CD4-positive, alpha-beta T cell treated with Interleukin-4 for 1 hour (primary cell): Measurements from ENCODE around the gene SEMA3B.
"Not testable (repeated sequence)": the region's sequence is repeated elsewhere in the genome, so short reads cannot be mapped to it uniquely, and the experiment has no call there.

ENCODE experiments used
- DNase-seq, 2 donors: peaks; one replicate each; pipeline ENCODE4 v3.0.0-alpha.2; 2020 to 2022

The SEMA3B gene

DNA sequence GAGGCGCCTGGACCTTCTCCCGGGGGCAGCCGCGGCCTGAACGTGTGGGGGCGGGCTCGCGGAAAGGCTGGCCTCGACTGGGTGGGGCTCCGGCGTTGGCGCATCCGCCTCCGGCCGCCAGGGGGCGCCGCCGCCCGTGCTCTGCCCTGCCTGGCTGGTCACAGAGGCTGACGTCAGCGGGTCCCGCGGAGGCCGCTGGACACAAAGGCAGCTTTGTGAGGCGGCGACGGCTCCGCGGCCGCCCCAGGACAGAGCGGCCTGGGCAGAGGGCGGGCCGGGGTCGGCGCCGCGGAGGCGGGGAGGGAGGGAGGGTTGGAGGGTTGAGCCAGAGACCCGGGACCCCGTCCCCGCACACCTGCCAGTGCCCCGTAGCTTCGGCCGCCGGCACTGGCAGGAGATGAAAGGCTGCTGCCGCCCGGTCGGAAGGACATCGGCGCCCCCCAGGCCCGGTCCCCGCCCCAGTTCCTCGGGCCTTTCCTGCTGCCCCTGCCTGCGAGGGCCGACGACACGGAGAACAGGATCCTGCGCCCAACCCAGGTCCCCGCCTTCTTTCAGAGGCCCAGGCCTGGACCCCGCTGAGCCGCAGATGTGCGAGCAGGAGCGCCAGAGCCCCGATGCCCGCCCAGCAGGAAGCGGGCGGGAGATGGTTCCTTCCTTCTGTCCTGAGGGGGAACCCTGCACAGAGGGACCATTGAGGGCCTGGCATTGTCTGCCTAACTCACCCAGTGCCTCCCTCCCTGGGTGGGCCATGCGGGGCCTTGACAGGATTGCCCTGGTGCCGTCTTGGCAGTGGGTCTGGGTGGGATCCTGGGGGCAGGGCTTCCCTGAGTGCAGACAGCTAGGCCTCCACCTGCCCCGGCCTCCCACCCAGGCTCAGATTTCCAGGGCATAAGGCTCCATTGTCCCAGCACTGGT lies 8.7 kb upstream of the SEMA3B start:
- peak; percentile 86 to 87 for DNase-seq

DNA sequence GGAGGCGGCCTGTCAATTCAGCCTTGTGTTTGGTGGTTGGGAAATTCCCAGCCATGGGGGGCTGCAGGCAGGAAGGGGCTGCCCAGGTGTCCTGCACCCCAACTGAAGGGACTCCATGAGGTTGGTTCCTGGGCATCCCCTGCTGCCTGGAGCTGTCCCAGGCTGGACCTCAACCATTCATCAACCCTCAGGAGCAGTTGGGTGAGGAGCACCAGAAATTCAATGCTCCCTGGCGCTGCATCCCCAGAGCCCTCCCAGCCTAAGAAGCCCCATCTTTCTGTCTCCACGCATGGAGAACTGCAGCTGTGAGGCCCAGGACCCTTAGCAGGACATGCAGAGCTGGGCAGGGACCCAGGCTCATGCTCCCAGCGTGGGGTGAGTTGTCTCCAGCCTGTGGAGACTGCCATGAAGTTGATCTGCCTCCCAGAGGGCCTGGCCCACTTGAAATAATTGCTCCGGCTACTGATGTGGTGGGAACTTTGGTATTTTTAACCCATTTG lies 8.0 kb upstream of the SEMA3B start:
- DNase-seq, result no peak

DNA sequence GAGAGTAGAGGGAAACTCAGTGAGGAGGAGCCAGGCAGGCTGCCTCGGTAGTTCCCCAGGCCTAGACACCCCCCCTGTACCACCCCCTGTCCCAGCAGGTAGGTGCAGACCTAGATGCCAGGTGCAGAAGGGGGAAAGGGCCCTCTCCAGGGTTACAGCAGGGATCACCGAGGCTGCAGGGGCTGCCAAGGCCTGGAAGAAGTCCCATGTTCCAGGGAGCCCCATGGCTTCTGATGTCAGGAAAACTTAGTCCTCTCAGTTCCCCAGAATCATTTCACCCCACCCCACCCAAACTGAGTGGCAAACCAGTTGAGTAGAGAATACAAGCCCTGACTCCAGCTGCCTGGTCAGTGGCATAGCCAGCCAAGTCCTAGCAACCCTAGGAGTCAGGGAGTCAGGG lies 7.4 kb upstream of the SEMA3B start:
- no peak for DNase-seq

- DNase-seq, result not testable (repeated sequence)
These were observed 6.7 kb upstream of the SEMA3B start for GRCh38 chr3:50262200-50262599.

DNA sequence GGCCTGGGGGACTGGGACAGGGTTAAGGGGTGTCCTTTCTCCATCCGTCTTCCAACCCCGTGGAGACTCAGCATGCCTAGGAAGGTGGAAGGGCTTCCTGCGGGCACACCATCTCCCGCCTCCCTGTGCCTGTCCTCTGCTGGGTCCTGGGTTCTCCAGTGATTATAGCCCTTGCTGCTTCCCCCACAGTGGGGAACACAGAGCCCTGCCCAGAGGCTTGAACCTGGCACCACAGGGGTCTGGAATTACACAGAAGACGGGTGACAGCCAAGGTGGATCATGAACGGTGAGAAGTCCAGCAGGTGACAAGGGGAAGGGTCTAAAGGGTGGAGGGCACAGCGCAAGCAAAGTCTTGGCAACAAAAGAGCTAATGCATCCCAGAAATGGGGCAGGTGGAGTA lies 6.2 kb upstream of the SEMA3B start:
- DNase-seq, result no peak

DNA sequence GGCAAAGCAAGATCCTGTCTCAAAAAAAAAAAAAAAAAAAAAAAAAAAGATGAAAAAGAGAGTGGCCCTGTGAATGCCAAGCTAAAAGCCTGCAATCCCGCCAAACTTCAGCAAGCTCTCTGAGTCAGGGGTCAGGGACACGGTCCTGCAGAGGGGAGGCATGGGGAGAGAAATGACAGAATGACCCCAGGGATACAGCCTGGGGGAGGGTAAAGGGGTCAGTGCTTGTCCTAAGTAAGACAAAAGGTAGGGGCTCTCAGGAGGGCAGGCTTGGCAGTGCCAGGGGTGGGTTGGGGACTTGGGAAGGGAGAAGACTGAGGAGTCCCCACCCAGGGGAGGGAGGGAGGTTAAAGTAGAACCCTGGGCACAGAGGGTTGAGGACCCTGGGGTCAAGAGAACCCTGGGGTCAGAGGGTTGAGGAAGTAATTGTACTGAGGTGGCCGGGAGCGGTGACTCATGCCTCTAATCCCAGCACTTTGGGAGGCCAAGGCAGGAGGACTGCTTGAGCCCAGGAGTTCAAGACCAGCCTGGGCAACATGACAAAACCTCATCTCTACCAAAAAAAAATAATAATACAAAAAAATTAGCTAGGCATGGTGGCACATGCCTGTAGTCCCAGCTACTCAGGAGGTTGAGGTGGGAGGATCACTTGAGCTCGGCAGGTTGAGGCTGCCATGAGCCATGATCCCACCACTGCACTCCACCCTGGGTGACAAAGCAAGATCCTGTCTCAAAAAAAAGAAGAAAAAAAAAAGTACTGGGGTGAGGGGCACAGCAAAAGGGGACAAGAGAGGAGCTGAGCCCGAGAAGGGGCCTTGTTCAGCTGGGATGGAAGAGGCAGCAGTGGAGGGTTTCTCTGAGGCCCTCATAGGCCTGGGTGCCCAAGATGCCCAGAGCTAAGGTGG lies 5.2 kb upstream of the SEMA3B start:
- no peak for DNase-seq

GRCh38 chr3:50264383-50264963 lies 4.5 kb upstream of the SEMA3B start:
- DNase-seq, result no peak

- no peak for DNase-seq
These were observed 3.9 kb upstream of the SEMA3B start for GRCh38 chr3:50264964-50265485.

GRCh38 chr3:50265571-50265970 lies 3.4 kb upstream of the SEMA3B start:
- DNase-seq, result no peak

GRCh38 chr3:50266017-50266416 lies 2.9 kb upstream of the SEMA3B start:
- DNase-seq, result no peak

- DNase-seq, result no peak
These were observed 2.1 kb upstream of the SEMA3B start for GRCh38 chr3:50266836-50267235.

DNA sequence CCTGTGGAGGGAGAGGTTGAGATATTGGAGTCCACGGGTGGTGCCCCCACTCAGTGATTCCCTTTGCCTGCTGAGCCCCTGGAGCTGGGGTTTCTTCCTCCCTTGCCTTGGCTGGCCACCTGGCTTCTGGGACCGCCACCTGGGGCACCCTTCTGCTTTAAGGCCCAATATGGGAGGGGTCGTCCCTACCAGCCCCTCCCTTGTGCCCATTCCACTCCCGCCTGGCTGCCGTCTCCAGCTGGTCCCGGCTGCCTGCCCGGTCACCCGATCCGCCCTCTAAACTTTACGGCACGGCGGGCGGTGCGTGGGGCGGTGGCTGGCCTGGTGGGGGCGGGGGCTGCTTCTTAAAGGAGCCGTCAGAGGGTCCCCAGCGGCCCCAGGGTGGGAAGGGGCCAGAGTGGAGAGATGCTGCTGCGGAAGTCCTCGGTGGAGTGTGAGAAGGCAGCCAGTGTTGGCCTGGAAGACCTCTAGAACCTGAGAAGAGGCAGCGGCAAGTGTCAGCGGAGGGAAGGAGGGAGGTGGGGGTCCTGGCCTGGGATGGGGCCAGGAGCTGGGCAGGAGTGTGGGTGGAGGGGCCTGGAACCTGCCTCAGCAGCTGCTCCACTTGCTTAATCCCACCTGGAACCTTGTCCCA lies 1.6 kb upstream of the SEMA3B start:
- DNase-seq, result no peak

DNA sequence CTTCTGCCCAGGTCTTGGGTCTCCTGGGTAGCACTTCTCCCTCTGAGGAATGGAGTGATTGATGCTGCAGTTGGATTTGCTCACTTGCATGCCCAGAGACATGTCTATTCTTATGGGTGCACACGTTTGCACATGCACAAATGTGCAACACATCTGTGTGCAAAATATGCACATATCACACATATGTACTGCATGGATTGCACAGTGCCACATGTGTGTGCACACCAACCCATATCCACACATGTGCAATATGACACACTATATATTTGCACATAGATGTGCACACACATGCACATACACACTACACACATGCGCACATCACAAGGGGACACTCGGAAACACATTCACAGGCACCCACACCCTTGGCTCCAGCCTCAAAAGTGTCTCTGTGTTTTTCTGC lies 671 bp upstream of the SEMA3B start:
- no peak for DNase-seq

DNA sequence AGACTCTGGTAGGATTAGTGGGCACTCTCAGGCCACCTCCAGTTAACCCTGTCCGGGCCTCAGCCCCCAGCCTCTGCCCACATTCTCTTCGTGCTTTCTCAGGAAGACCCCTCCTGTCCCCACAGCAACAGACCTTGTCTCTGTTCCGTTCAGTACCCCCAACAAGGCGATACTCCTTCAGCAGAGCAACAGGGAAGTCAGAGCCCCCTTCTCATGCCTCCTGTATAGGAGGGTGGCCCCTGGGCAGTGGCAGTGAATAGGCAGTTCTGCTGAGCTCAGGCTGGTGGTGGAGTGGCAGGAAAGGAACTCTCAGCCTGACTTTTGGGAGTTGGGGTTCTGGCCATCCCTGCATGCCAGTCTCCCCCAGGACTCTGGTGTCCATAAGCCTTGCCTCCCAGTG lies 513 bp downstream of the SEMA3B start:
- DNase-seq, result no peak

- no peak for DNase-seq
These were observed 1.0 kb downstream of the SEMA3B start for GRCh38 chr3:50269977-50270413.

- DNase-seq, result no peak
These were observed 1.7 kb downstream of the SEMA3B start for GRCh38 chr3:50270422-50271224.

GRCh38 chr3:50271314-50271936 lies 2.5 kb downstream of the SEMA3B start:
- no peak for DNase-seq

GRCh38 chr3:50272538-50272910 lies 3.6 kb downstream of the SEMA3B start:
- DNase-seq, result not testable (repeated sequence)

- peak; percentile 85 to 86 for DNase-seq
These were observed 4.2 kb downstream of the SEMA3B start for GRCh38 chr3:50272911-50273688.

- no peak for DNase-seq
These were observed 4.7 kb downstream of the SEMA3B start for GRCh38 chr3:50273689-50274065.
